Lung (tissue), 12 donors: ENCODE measurements around the gene AREG. TPM values are rescaled to one million over a fixed set of nuclear protein-coding genes. Genes with fewer than 3 reads are reported as not detected.
A peak's percentile ranks its signal among the peaks of the same experiment; 100 is the strongest.

Source experiments
- ATAC-seq: fragments of 200-7000 bp; cut with Tn5 transposase; one replicate; pipeline ENCODE4 v1.9.1; 2020; ENCODE audit warnings: moderate number of reproducible peaks; ENCODE audit not compliant: insufficient read depth, low FRiP score
- DNase-seq, 3 donors: peaks; one replicate each; pipeline ENCODE4 v3.0.0-alpha.2; 2013 to 2017
- H3K27ac ChIP-seq, 2 donors: one replicate each; pipeline ENCODE4 v1.5.1; 2013; ENCODE audit warnings: mild to moderate bottlenecking in 2 of 2, moderate library complexity in 2 of 2, control low read depth in 1 of 2, inconsistent platforms in 1 of 2, low read depth in 1 of 2, low read length in 1 of 2
- H3K27me3 ChIP-seq, 3 donors: one replicate each; pipeline ENCODE4 v1.5.1; 2013; ENCODE audit warnings: low read length in 2 of 3; ENCODE audit not compliant: control insufficient read depth in 3 of 3, insufficient read depth in 3 of 3
- H3K36me3 ChIP-seq, 4 donors: one replicate each; pipeline ENCODE4 v1.5.1; 2013; ENCODE audit warnings: low read length in 4 of 4, mild to moderate bottlenecking in 1 of 4, moderate library complexity in 1 of 4; ENCODE audit not compliant: control insufficient read depth in 4 of 4, insufficient read depth in 4 of 4
- H3K4me1 ChIP-seq, 5 donors: one replicate each; pipeline ENCODE4 v1.5.1; 2013; ENCODE audit warnings: low read length in 5 of 5, mild to moderate bottlenecking in 2 of 5, moderate library complexity in 1 of 5; ENCODE audit not compliant: control insufficient read depth in 5 of 5, insufficient read depth in 5 of 5
- H3K4me3 ChIP-seq: one replicate; pipeline ENCODE4 v1.5.1; 2013; ENCODE audit warnings: mild to moderate bottlenecking, control low read depth, moderate library complexity
- H3K9ac ChIP-seq, 2 donors: one replicate each; pipeline ENCODE4 v1.5.1; 2013; ENCODE audit warnings: low read length in 2 of 2, control low read depth in 1 of 2; ENCODE audit not compliant: insufficient read depth in 1 of 2
- H3K9me3 ChIP-seq, 4 donors: one replicate each; pipeline ENCODE4 v1.5.1; 2013; ENCODE audit warnings: low read length in 3 of 4, mild to moderate bottlenecking in 1 of 4, moderate library complexity in 1 of 4; ENCODE audit not compliant: control insufficient read depth in 4 of 4, insufficient read depth in 3 of 4
- CTCF ChIP-seq: IDR thresholded peaks from 2 replicates; pipeline ENCODE4 v1.5.1; 2012; ENCODE audit warnings: mild to moderate bottlenecking; ENCODE audit errors: control extremely low read depth, extremely low read depth
- WGBS, 2 donors: extraction: QIAGEN DNeasy Blood & Tissue Kit; methylation state at CpG; one replicate each; pipeline ENCODE4 v1.1.7; 2013; 5-methylcytosine and 5-hydroxymethylcytosine counted together
- polyA plus RNA-seq, 2 donors: library from polyadenylated mRNA; stranded (reverse); fragments of 200-250 nt; gene quantifications; one replicate each; pipeline ENCODE4 v1.2.1, GENCODE V29; 2013
- total RNA-seq, 2 donors: library from RNA; depleted of rRNA in 1 of 2; stranded (reverse); fragments of >200 nt in 1 of 2; gene quantifications; one replicate each; pipeline ENCODE4 v1.2.1, GENCODE V29; 2014 to 2021
- donor health status: control.
- donor health status: control.
- donor health status: Bipolar disorder and iron deficiency.
- donor health status: healthy.
- donor health status: DM: yes; HTN: yes; CAD: no.

AREG gene
- total and polyA plus RNA-seq, 4 donors: 3.3 to 44.0 (median 13.6) TPM

GRCh38 chr4:74479009-74479408 lies 34.1 kb downstream of the AREG start:
- DNase-seq (peak in 1 of 3 donors; percentile 3), ATAC-seq (no peak)
- Histone ChIP-seq H3K27me3 (no peaks in the 10 kb centered on the region), H3K27ac (no peak overlapping the region), H3K36me3 (no peaks in the 10 kb centered on the region), H3K4me3 (no peak overlapping the region), H3K9ac (no peak overlapping the region), H3K4me1 (peaks cover 0 to 5% (median 0%) of the 10 kb centered on the region in 5 donors), H3K9me3 (peaks cover 0 to 2% (median 0%) of the 10 kb centered on the region in 4 donors)
- WGBS, 2 donors: 65 to 90% methylated on average over 1 of the region's 1 CpG
- no peak for TF ChIP-seq CTCF

- Histone ChIP-seq H3K36me3 (no peaks in the 10 kb centered on the region), H3K27ac (no peak overlapping the region), H3K4me1 (peaks cover 0 to 1% (median 0%) of the 10 kb centered on the region in 5 donors), H3K27me3 (no peaks in the 10 kb centered on the region), H3K9ac (no peak overlapping the region), H3K4me3 (no peak overlapping the region), H3K9me3 (peaks cover 0 to 2% (median 0%) of the 10 kb centered on the region in 4 donors)
- no peak for DNase-seq
- 85 to 94% methylated on average over 2 of the region's 2 CpGs for WGBS, 2 donors
- no peak for ATAC-seq
- no peak for TF ChIP-seq CTCF
Observed at GRCh38 chr4:74480267-74480666, 35.3 kb downstream of the AREG start.

- no peak for TF ChIP-seq CTCF
- no peaks in the 10 kb centered on the region for H3K27me3 ChIP-seq
Observed at GRCh38 chr4:74481891-74482609, 37.1 kb downstream of the AREG start.

More at GRCh38 chr4:74481891-74482609, 37.1 kb downstream of the AREG start:
- no peak overlapping the region for H3K4me3 ChIP-seq
- peaks cover 0 to 2% (median 0%) of the 10 kb centered on the region in 4 donors for H3K9me3 ChIP-seq
- ATAC-seq (no peak), DNase-seq (no peak)
- no peaks in the 10 kb centered on the region for H3K4me1 ChIP-seq
- WGBS, 2 donors: 92 to 95% methylated on average over 3 of the region's 3 CpGs
- no peaks in the 10 kb centered on the region for H3K36me3 ChIP-seq
- H3K9ac ChIP-seq: no peak overlapping the region
- H3K27ac ChIP-seq: no peak overlapping the region
